Hepatocyte (in vitro differentiated cells): ENCODE measurements around the gene PI4KB.

ENCODE experiments used
- EZH2 ChIP-seq: fragments of 200-600 bp; sonication (generic); IDR thresholded peaks from 2 replicates; pipeline ENCODE4 v1.6.1; 2016; ENCODE audit warnings: antibody characterized with exemption, mild to moderate bottlenecking, borderline replicate concordance
- TF ChIP-seq, protein P1 (sequence below): fragments of 200-600 bp; sonication (generic); IDR thresholded peaks from 2 replicates; pipeline ENCODE4 v1.5.1; 2016; ENCODE audit warnings: antibody characterized with exemption, mild to moderate bottlenecking; ENCODE audit not compliant: poor library complexity

DNA sequence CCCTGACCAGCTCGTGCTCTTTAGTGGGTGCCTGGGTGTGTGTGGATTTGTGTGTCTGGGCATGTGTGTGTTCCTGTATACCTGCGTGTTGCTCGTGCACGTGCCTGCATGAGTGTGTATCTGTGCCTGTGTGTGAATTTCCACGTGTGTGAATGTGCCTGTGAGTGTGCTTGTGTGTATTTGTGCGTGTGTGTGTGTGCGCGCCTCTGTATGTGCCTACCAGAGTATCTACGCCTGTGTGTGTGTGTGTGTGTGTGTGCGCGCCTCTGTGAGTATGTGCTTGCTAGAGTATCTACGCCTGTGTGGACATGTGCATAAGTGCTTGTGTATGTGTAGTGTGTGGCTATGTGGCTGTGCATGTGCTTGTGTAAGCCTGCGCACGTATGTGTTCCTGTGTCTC, 46.0 kb upstream of the PI4KB start:
- TF ChIP-seq, protein P1, sequence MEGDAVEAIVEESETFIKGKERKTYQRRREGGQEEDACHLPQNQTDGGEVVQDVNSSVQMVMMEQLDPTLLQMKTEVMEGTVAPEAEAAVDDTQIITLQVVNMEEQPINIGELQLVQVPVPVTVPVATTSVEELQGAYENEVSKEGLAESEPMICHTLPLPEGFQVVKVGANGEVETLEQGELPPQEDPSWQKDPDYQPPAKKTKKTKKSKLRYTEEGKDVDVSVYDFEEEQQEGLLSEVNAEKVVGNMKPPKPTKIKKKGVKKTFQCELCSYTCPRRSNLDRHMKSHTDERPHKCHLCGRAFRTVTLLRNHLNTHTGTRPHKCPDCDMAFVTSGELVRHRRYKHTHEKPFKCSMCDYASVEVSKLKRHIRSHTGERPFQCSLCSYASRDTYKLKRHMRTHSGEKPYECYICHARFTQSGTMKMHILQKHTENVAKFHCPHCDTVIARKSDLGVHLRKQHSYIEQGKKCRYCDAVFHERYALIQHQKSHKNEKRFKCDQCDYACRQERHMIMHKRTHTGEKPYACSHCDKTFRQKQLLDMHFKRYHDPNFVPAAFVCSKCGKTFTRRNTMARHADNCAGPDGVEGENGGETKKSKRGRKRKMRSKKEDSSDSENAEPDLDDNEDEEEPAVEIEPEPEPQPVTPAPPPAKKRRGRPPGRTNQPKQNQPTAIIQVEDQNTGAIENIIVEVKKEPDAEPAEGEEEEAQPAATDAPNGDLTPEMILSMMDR, result no peak
- TF ChIP-seq EZH2, result no peak
